ENCODE data around the gene LSM2. TPM values are rescaled to one million over a fixed set of nuclear protein-coding genes. Genes with fewer than 3 reads are reported as not detected.

LSM2 gene
- total and polyA plus RNA-seq, 2 donors (not counting 1 experiment from before 2014, with no cell fraction given): 52.4 to 57.4 TPM

DNA sequence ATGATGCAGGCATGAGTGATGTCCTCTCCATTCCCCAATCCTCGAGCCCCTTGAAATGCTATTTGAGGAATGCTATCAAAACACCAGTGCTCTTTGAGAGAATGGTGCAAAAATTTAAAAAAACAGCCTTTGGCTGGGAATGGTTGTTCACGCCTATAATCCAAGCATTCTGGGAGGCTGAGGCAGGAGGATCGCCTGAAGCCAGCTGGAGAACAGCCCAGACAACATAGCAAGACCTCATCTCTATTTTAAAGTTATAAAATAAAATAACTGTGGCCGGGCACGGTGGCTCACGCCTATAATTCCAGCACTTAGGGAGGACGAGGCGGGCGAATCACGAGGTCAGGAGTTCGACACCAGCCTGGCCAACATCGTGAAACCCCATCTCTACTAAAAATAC is 7.0 kb downstream of the LSM2 start:
- no peak overlapping the region for H3K4me3 ChIP-seq (ENCODE audit: control extremely low read depth in 1 of 5, extremely low read depth in 1 of 5, insufficient read depth in 1 of 5, low read depth in 2 of 5, low read length in 4 of 5)
- no peak for DNase-seq
- H3K9me3 ChIP-seq (ENCODE audit: control extremely low read depth in 1 of 3, control insufficient read depth in 2 of 3, insufficient read depth in 1 of 3, low read length in 2 of 3): no peaks in the 10 kb centered on the region
- H2AFZ ChIP-seq (ENCODE audit: insufficient read depth, low read depth, low read length, poor library complexity, severe bottlenecking): no peak overlapping the region
- H3K4me3 Mint-ChIP-seq: no peak overlapping the region
- no peaks in the 10 kb centered on the region for H3K27me3 Mint-ChIP-seq
- peaks cover 28% of the 10 kb centered on the region for H3K4me1 Mint-ChIP-seq
- peak overlapping the region in 1 of 2 donors; percentile 23 for H3K27ac ChIP-seq (ENCODE audit: low read length in 2 of 2)
- H4K20me1 ChIP-seq (ENCODE audit: control insufficient read depth, insufficient read depth, low read length, poor library complexity, severe bottlenecking): no peaks in the 10 kb centered on the region
- 97% methylated on average over 6 of the region's 12 CpGs for WGBS (ENCODE audit: insufficient coverage)
- intact Hi-C loops (cut with micrococcal nuclease): loop anchor here (5.0 kb wide), 2 partner anchors 63 to 132 kb away; partner anchors contain the start of genes CSNK2B, LY6G5B and NEU1
- ChIA-PET CTCF (interaction anchor here (0.8 to 1.2 kb wide), 3 partner anchors 14 to 70 kb away, joined by 3 to 4 read pairs (median 3); no protein-coding TSS in a partner anchor), POLR2A (interaction anchor here (1.5 kb wide), 1 partner anchor 60 kb away, joined by 4 read pairs; the partner anchor contains the start of gene MSH5)
- peaks cover 27 to 32% of the 10 kb centered on the region in 2 donors for H3K4me1 ChIP-seq (ENCODE audit: control insufficient read depth in 2 of 2, insufficient read depth in 2 of 2, low read length in 2 of 2)
- H3K9me3 Mint-ChIP-seq (ENCODE audit: insufficient read depth): no peaks in the 10 kb centered on the region
- H3K36me3 ChIP-seq (replicated peaks in 1 of 2; ENCODE audit: control extremely low read depth in 1 of 2, control insufficient read depth in 1 of 2, extremely low read depth in 1 of 2, insufficient read depth in 2 of 2, low read length in 1 of 2): peaks cover 0 to 16% of the 10 kb centered on the region in 2 experiments
- no peak overlapping the region for H3K4me2 ChIP-seq (replicated peaks; ENCODE audit: low read depth, low read length, poor library complexity, severe bottlenecking)
- peaks cover 15% of the 10 kb centered on the region for H3K79me2 ChIP-seq (ENCODE audit: control insufficient read depth, insufficient read depth, low read length)
- ATAC-seq (ENCODE audit: low read depth): no peak
- TF ChIP-seq, protein P1, sequence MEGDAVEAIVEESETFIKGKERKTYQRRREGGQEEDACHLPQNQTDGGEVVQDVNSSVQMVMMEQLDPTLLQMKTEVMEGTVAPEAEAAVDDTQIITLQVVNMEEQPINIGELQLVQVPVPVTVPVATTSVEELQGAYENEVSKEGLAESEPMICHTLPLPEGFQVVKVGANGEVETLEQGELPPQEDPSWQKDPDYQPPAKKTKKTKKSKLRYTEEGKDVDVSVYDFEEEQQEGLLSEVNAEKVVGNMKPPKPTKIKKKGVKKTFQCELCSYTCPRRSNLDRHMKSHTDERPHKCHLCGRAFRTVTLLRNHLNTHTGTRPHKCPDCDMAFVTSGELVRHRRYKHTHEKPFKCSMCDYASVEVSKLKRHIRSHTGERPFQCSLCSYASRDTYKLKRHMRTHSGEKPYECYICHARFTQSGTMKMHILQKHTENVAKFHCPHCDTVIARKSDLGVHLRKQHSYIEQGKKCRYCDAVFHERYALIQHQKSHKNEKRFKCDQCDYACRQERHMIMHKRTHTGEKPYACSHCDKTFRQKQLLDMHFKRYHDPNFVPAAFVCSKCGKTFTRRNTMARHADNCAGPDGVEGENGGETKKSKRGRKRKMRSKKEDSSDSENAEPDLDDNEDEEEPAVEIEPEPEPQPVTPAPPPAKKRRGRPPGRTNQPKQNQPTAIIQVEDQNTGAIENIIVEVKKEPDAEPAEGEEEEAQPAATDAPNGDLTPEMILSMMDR (IDR thresholded peaks at IDR 0.05): no peak
- TF ChIP-seq EZH2 (IDR thresholded peaks at IDR 0.05; ENCODE audit: borderline replicate concordance, insufficient read depth, low read depth, low read length, poor library complexity, severe bottlenecking): no peak
- no peak overlapping the region for H3K9ac ChIP-seq (ENCODE audit: low read length)
- H3K27ac Mint-ChIP-seq: no peak overlapping the region
- no peaks in the 10 kb centered on the region for H3K27me3 ChIP-seq (replicated peaks in 1 of 4; ENCODE audit: control extremely low read depth in 1 of 4, control insufficient read depth in 3 of 4, insufficient read depth in 4 of 4, low read length in 3 of 4)

DNA sequence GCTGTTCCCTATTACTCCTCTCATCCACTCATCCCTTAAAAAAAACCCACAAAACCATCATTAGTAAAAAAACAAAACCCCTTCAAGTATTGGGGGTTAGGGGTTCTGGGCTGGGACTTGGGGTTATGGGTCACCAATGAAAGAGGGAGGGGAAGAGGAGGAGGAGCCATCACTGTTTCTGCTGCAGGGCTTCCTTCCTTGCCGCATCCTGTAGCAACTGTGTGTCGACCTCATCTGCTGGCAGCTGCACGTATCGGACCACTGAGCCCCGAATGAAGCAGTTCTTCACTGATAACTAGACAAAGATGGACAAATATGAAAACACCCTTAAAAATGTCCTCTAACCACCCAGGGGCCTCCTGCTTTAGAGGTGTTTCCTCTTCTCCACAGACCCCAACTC is 9.2 kb downstream of the LSM2 start:
- H3K36me3 ChIP-seq (replicated peaks in 1 of 2; ENCODE audit: control extremely low read depth in 1 of 2, control insufficient read depth in 1 of 2, extremely low read depth in 1 of 2, insufficient read depth in 2 of 2, low read length in 1 of 2): peaks cover 0 to 14% of the 10 kb centered on the region in 2 experiments
- 2% methylated on average over 5 of the region's 5 CpGs for WGBS (ENCODE audit: insufficient coverage)
- peak overlapping the region; percentile 59 for H2AFZ ChIP-seq (ENCODE audit: insufficient read depth, low read depth, low read length, poor library complexity, severe bottlenecking)
- TF ChIP-seq, protein P1 (IDR thresholded peaks at IDR 0.05): no peak
- no peak for TF ChIP-seq EZH2 (IDR thresholded peaks at IDR 0.05; ENCODE audit: borderline replicate concordance, insufficient read depth, low read depth, low read length, poor library complexity, severe bottlenecking)
- H3K4me2 ChIP-seq (replicated peaks; ENCODE audit: low read depth, low read length, poor library complexity, severe bottlenecking): peak overlapping the region; percentile 64
- no peak overlapping the region for H3K9ac ChIP-seq (ENCODE audit: low read length)
- intact Hi-C loops (cut with micrococcal nuclease): loop anchor here (2.0 to 5.0 kb wide), 4 partner anchors 17 to 130 kb away; partner anchors contain the start of genes CSNK2B, HSPA1A, HSPA1L and LY6G5B
- no peaks in the 10 kb centered on the region for H3K27me3 ChIP-seq (replicated peaks in 1 of 4; ENCODE audit: control extremely low read depth in 1 of 4, control insufficient read depth in 3 of 4, insufficient read depth in 4 of 4, low read length in 3 of 4)
- ChIA-PET CTCF (interaction anchor here (1.4 to 2.8 kb wide), 2 partner anchors 8 to 59 kb away, joined by 3 to 20 read pairs; partner anchors contain the start of genes LSM2 and MSH5), POLR2A (interaction anchor here (0.7 to 3.5 kb wide), 2 partner anchors 9 to 491 kb away, joined by 3 to 38 read pairs; partner anchors contain the start of gene LSM2)
- no peaks in the 10 kb centered on the region for H3K9me3 ChIP-seq (ENCODE audit: control extremely low read depth in 1 of 3, control insufficient read depth in 2 of 3, insufficient read depth in 1 of 3, low read length in 2 of 3)
- peak overlapping the region; percentile 46 for H3K4me3 Mint-ChIP-seq
- H3K9me3 Mint-ChIP-seq (ENCODE audit: insufficient read depth): no peaks in the 10 kb centered on the region
- no peaks in the 10 kb centered on the region for H3K27me3 Mint-ChIP-seq
- no peak overlapping the region for H3K4me3 ChIP-seq (ENCODE audit: control extremely low read depth in 1 of 5, extremely low read depth in 1 of 5, insufficient read depth in 1 of 5, low read depth in 2 of 5, low read length in 4 of 5)
- H3K79me2 ChIP-seq (ENCODE audit: control insufficient read depth, insufficient read depth, low read length): peaks cover 25% of the 10 kb centered on the region
- peak overlapping the region; percentile 87 for H3K27ac Mint-ChIP-seq
- ATAC-seq (ENCODE audit: low read depth) (peak; percentile 9), DNase-seq (peak; percentile 68)
- peaks cover 40 to 47% of the 10 kb centered on the region in 2 donors for H3K4me1 ChIP-seq (ENCODE audit: control insufficient read depth in 2 of 2, insufficient read depth in 2 of 2, low read length in 2 of 2)
- H3K27ac ChIP-seq (ENCODE audit: low read length in 2 of 2): peak overlapping the region; percentile 75 to 87
- H3K4me1 Mint-ChIP-seq: peaks cover 44% of the 10 kb centered on the region
- no peaks in the 10 kb centered on the region for H4K20me1 ChIP-seq (ENCODE audit: control insufficient read depth, insufficient read depth, low read length, poor library complexity, severe bottlenecking)
